Measurements from ENCODE around the gene ADGRB3.

GRCh38 chr6:68637782-68638181 is 2.7 kb downstream of the ADGRB3 start:
- TF ChIP-seq, protein P1, sequence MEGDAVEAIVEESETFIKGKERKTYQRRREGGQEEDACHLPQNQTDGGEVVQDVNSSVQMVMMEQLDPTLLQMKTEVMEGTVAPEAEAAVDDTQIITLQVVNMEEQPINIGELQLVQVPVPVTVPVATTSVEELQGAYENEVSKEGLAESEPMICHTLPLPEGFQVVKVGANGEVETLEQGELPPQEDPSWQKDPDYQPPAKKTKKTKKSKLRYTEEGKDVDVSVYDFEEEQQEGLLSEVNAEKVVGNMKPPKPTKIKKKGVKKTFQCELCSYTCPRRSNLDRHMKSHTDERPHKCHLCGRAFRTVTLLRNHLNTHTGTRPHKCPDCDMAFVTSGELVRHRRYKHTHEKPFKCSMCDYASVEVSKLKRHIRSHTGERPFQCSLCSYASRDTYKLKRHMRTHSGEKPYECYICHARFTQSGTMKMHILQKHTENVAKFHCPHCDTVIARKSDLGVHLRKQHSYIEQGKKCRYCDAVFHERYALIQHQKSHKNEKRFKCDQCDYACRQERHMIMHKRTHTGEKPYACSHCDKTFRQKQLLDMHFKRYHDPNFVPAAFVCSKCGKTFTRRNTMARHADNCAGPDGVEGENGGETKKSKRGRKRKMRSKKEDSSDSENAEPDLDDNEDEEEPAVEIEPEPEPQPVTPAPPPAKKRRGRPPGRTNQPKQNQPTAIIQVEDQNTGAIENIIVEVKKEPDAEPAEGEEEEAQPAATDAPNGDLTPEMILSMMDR (IDR thresholded peaks at IDR 0.05; ENCODE audit: low read length), result no peak
- no peak for TF ChIP-seq EZH2 (IDR thresholded peaks at IDR 0.05; ENCODE audit: borderline replicate concordance, low read length)
